WERI-Rb-1 (cell line): Measurements from ENCODE around the gene TPSAB1.

Source experiments
- DNase-seq: peaks from one replicate; pipeline ENCODE4 v3.0.0-alpha.2; 2020
- H3K27ac ChIP-seq: fragments of 250-450 bp; sonication (Bioruptor Pico); 2 replicates; pipeline ENCODE4 v1.5.1; 2020; ENCODE audit warnings: mild to moderate bottlenecking, moderate library complexity
- H3K27me3 ChIP-seq: fragments of 250-450 bp; sonication (Bioruptor Pico); 2 replicates; pipeline ENCODE4 v1.5.1; 2021; ENCODE audit warnings: mild to moderate bottlenecking, low read depth, moderate library complexity; ENCODE audit not compliant: insufficient read depth, severe bottlenecking
- H3K36me3 ChIP-seq: fragments of 250-450 bp; sonication (Bioruptor Pico); 2 replicates; pipeline ENCODE4 v1.5.1; 2020; ENCODE audit warnings: mild to moderate bottlenecking, moderate library complexity
- H3K4me3 ChIP-seq: 2 replicates; pipeline ENCODE4 v1.5.1; 2011; ENCODE audit warnings: low read depth, mild to moderate bottlenecking, control low read depth, low read length
- H3K9me3 ChIP-seq: fragments of 250-450 bp; sonication (Bioruptor Pico); 2 replicates; pipeline ENCODE4 v1.5.1; 2021; ENCODE audit warnings: mild to moderate bottlenecking, moderate library complexity; ENCODE audit not compliant: severe bottlenecking
- CTCF ChIP-seq: IDR thresholded peaks from 2 replicates; pipeline ENCODE4 v1.5.1; 2011; ENCODE audit warnings: low read depth, mild to moderate bottlenecking, control low read depth, inconsistent platforms, low read length

TPSAB1 gene

DNA sequence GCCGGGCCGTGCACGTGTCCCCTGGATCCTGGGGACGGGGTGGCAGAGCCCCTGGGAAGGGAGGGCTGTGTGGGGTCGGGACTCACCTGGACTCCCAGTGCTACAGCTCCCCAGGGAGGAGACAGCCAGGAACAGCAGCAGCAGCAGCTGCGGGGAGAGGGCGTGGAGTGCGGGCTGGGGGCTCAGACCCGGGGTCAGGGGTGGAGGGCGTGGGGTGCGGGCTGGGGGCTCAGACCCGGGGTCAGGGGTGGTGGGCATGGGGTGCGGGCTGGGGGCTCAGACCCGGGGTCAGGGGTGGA lies 36.0 kb downstream of the TPSAB1 start:
- no peak for TF ChIP-seq CTCF

DNA sequence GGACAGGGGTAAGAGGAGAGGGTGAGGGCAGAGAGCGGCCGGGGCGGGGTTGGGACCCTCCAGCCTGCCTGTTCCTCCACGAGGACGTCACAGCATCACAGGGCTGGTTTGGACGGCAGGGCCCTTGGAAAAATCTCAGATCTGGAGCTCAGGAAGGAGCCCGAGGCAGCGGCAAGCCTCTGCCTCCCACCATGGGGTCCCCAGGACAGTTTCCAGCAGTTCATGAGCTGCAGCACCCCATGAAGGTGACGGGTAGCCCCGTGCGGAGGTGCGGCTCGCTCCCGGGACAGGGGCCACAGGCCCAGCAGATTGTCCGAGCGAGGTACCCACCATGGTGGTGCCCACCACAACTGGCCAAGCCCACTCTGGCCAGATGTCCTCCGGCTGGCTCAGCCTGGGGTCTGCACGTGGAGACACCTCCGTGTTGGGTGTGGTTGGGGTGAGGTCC lies 36.7 kb downstream of the TPSAB1 start:
- Histone ChIP-seq H3K9me3 (no peaks in the 10 kb centered on the region), H3K4me3 (no peak overlapping the region), H3K36me3 (no peaks in the 10 kb centered on the region), H3K27ac (no peak overlapping the region), H3K27me3 (no peaks in the 10 kb centered on the region)
- no peak for DNase-seq
- no peak for TF ChIP-seq CTCF

More for the DNA sequence above, 36.0 kb downstream of the TPSAB1 start:
- DNase-seq, result no peak
- Histone ChIP-seq H3K9me3 (no peaks in the 10 kb centered on the region), H3K36me3 (no peaks in the 10 kb centered on the region), H3K27ac (no peak overlapping the region), H3K27me3 (no peaks in the 10 kb centered on the region), H3K4me3 (no peak overlapping the region)

DNA sequence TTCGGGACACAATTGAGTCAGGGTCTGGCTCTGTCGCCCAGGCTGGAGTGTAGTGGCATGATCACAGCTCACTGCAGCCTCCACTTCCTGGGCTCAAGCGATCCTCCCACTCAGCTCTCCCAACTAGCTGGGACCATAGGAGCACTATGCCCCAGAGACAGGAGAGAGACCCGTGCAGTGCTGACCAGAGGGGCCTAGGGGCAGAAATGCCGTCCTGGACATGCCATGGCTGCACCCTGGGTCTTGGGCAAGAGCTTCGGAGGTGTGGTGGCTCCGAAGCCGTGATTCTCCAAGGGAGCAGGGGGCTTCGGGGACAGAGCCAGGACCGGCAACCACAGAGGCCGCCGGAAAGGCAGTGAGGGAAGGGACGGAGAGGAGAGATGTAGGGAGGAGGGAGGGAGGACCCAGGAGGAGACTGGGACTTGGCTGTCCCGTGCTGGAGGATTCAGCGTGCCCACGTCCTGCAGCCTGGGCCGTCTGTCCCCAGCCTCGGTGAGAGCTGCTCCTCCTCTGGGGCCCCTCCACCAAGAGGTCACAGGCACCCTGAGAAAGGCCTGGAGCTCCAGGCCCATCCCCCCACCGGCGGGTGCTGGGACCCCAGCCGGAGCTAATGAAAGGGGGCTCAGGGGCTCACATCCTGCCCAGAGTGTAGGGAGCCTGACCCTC lies 37.2 kb downstream of the TPSAB1 start:
- H3K27ac ChIP-seq, result no peak overlapping the region
- H3K4me3 ChIP-seq, result no peak overlapping the region
- no peak for DNase-seq
- no peaks in the 10 kb centered on the region for H3K36me3 ChIP-seq
- H3K9me3 ChIP-seq, result no peaks in the 10 kb centered on the region
- H3K27me3 ChIP-seq, result no peaks in the 10 kb centered on the region
- TF ChIP-seq CTCF, result no peak

DNA sequence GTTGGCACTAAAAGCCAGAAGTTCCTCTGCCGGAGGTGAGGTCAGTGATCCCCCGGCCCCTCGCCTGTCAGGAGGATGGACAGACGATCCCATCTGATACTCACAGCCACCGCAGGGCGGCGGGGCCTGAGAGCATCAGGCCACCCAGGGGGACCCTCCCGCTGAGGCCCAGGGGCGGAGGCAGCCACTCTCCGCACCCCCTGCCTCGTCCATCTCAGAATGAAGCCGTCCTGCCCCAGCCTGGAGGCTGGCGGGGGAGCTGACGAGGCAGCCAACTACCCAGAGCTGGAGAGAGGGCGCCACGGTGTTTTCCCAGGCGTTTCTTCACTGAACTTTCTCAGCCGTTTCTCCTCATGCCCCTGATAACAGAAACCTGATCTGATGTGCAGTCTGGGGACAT lies 38.0 kb downstream of the TPSAB1 start:
- no peaks in the 10 kb centered on the region for H3K27me3 ChIP-seq
- TF ChIP-seq CTCF, result no peak
- H3K4me3 ChIP-seq, result no peak overlapping the region
- no peak overlapping the region for H3K27ac ChIP-seq
- DNase-seq, result no peak
- no peaks in the 10 kb centered on the region for H3K9me3 ChIP-seq
- no peaks in the 10 kb centered on the region for H3K36me3 ChIP-seq

DNA sequence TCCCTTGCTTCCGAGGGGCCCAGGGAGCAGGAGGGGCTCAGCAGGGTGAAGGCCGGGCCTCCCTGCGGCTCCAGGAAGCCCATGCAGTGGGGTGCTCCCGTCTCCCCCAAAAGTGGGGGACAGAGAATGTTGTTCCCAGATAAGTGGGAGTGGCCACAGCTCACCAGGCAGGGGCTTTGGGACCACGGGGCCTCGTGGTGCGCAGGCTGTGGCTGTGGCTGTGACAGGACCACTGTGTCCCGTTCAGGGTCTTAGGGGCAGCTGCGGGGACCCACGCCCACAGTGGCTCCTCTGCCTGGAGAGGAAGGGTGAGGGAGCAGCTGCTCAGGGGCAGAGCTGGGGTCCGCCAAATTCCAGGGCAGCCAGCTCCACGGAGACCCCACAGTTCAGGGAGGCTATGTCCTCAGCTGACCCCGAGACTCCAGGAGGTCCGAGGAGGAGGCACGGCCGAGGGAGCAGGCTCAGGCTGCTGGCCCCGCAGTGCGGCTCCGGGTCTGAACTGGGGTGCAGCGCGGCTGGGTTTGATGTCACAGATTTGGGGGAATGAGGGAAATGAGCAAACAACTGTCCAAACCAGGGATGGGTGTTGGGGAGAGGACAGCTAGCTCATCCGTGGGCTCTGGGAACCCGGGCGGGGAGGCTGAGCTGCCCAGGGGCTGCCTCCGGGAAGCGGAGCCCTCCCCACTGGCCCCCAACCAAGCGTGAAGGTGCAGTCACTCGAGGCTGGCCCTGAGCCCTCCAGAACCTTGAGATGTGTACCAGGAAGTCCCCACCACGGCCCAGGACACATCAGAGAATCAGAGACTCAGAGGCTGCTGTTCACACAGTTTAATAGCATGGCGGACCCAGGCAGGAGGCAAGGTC lies 38.8 kb downstream of the TPSAB1 start:
- TF ChIP-seq CTCF, result no peak
- Histone ChIP-seq H3K27me3 (no peaks in the 10 kb centered on the region), H3K27ac (no peak overlapping the region), H3K36me3 (no peaks in the 10 kb centered on the region), H3K9me3 (no peaks in the 10 kb centered on the region), H3K4me3 (no peak overlapping the region)
- no peak for DNase-seq
